Upper lobe of left lung (tissue), 6 donors: ENCODE data around the gene PHF3. TPM values are rescaled to one million over a fixed set of nuclear protein-coding genes. Genes with fewer than 3 reads are reported as not detected.

Source experiments
- ATAC-seq, 2 donors: fragments of 200-7000 bp; cut with Tn5 transposase; one replicate each; pipeline ENCODE4 v1.9.1; 2022; ENCODE audit warnings: mild to moderate bottlenecking in 2 of 2, moderate library complexity in 2 of 2; ENCODE audit not compliant: low FRiP score in 2 of 2
- DNase-seq, 2 donors: peaks; one replicate each; pipeline ENCODE4 v3.0.0-alpha.2; 2019 to 2020
- H3K27ac ChIP-seq, 4 donors: fragments of 200-600 bp; sonication (generic); one replicate each; pipeline ENCODE4 v1.5.1; 2016 to 2019
- H3K27me3 ChIP-seq, 4 donors: fragments of 200-600 bp; sonication (generic); one replicate each; pipeline ENCODE4 v1.5.1; 2017 to 2019
- H3K36me3 ChIP-seq, 4 donors: fragments of 200-600 bp; sonication (generic); one replicate each; pipeline ENCODE4 v1.5.1; 2016 to 2019
- H3K4me1 ChIP-seq, 4 donors: fragments of 200-600 bp; sonication (generic); one replicate each; pipeline ENCODE4 v1.5.1; 2018 to 2019
- H3K4me3 ChIP-seq, 4 donors: fragments of 200-600 bp; sonication (generic); one replicate each; pipeline ENCODE4 v1.5.1; 2017 to 2019; ENCODE audit warnings: mild to moderate bottlenecking in 2 of 4, moderate library complexity in 1 of 4
- H3K9me3 ChIP-seq, 4 donors: fragments of 200-600 bp; sonication (generic); one replicate each; pipeline ENCODE4 v1.5.1; 2018 to 2019
- CTCF ChIP-seq, 6 experiments: fragments of 450-650 bp in 4 of 6; fragments of 200-600 bp in 2 of 6; sonication (generic) in 2 of 6; IDR thresholded peaks; one replicate each; pipeline ENCODE4 v1.5.1; 2016 to 2019; ENCODE audit warnings: antibody characterized with exemption in 6 of 6
- EP300 ChIP-seq, 4 donors: sonication (generic); formaldehyde crosslinking; IDR thresholded peaks; one replicate each; pipeline ENCODE4 v1.5.1; 2017; ENCODE audit warnings: antibody characterized with exemption in 4 of 4, control low read depth in 2 of 4
- POLR2A ChIP-seq, 4 donors: fragments of 450-650 bp; IDR thresholded peaks; one replicate each; pipeline ENCODE4 v1.5.1; 2016 to 2017; ENCODE audit warnings: antibody characterized with exemption in 4 of 4, mild to moderate bottlenecking in 2 of 4
- POLR2AphosphoS5 ChIP-seq, 2 donors: sonication (generic); formaldehyde crosslinking; IDR thresholded peaks; one replicate each; pipeline ENCODE4 v1.5.1; 2017; ENCODE audit warnings: antibody characterized with exemption in 2 of 2
- WGBS, 2 donors: methylation state at CpG; one replicate each; pipeline ENCODE4 v1.1.5; 2017 to 2018; 5-methylcytosine and 5-hydroxymethylcytosine counted together
- total RNA-seq, 6 donors: library from RNA; depleted of rRNA in 4 of 6; stranded (reverse); fragments of >200 nt in 4 of 6; gene quantifications; one replicate each; pipeline versions ENCODE4 v1.1.0 to v1.2.1, GENCODE V29; 2016 to 2021
- donor health status: DM: no; HTN: no; CAD: no; lungs with moderate emphysema.
- donor health status: DM: no; HTN: yes; CAD: no; lungs with severe emphysema.

PHF3 gene
- total RNA-seq, 6 donors from 2014 or later = 47.4 to 111 (median 51.5) TPM

GRCh38 chr6:63676412-63677114 is 41.0 kb downstream of the PHF3 start:
- Histone ChIP-seq H3K27ac (no peak overlapping the region), H3K4me1 (peaks cover under 1 to 41% (median 36%) of the 10 kb centered on the region in 4 donors), H3K36me3 (peaks cover 0 to 8% (median 0%) of the 10 kb centered on the region in 4 donors), H3K9me3 (no peaks in the 10 kb centered on the region), H3K4me3 (no peak overlapping the region), H3K27me3 (no peaks in the 10 kb centered on the region)
- TF ChIP-seq CTCF (IDR thresholded peaks at IDR 0.05) = no peak
- TF ChIP-seq POLR2A (IDR thresholded peaks at IDR 0.05) = no peak
- TF ChIP-seq EP300 (IDR thresholded peaks at IDR 0.05) = no peak
- no peak for TF ChIP-seq POLR2AphosphoS5 (IDR thresholded peaks at IDR 0.05)
- DNase-seq = no peak
- peak in 1 of 2 donors; percentile 61 for ATAC-seq
- WGBS, 2 donors = 95% methylated on average over 3 of the region's 3 CpGs

- DNase-seq = no peak
- Histone ChIP-seq H3K9me3 (no peaks in the 10 kb centered on the region), H3K27ac (no peak overlapping the region), H3K27me3 (no peaks in the 10 kb centered on the region), H3K4me3 (no peak overlapping the region), H3K36me3 (peaks cover 0 to 8% (median 0%) of the 10 kb centered on the region in 4 donors), H3K4me1 (peaks cover 0 to 40% (median 36%) of the 10 kb centered on the region in 4 donors)
- peak in 1 of 2 donors; percentile 53 for ATAC-seq
- TF ChIP-seq POLR2A (IDR thresholded peaks at IDR 0.05) (no peak), CTCF (IDR thresholded peaks at IDR 0.05) (no peak), EP300 (IDR thresholded peaks at IDR 0.05) (no peak), POLR2AphosphoS5 (IDR thresholded peaks at IDR 0.05) (no peak)
- WGBS, 2 donors = 71 to 94% methylated on average over 1 of the region's 1 CpG
Measured at GRCh38 chr6:63677282-63677681, 41.7 kb downstream of the PHF3 start.

- no peaks in the 10 kb centered on the region for H3K27me3 ChIP-seq
- 90 to 93% methylated on average over 1 of the region's 1 CpG for WGBS, 2 donors
- peaks cover 0 to 10% (median 0%) of the 10 kb centered on the region in 4 donors for H3K4me1 ChIP-seq
- H3K27ac ChIP-seq = no peak overlapping the region
- no peak for DNase-seq
- peaks cover 0 to 23% (median 5%) of the 10 kb centered on the region in 4 donors for H3K36me3 ChIP-seq
- TF ChIP-seq POLR2A (IDR thresholded peaks at IDR 0.05) (no peak), EP300 (IDR thresholded peaks at IDR 0.05) (no peak), POLR2AphosphoS5 (IDR thresholded peaks at IDR 0.05) (no peak), CTCF (IDR thresholded peaks at IDR 0.05) (no peak)
- H3K9me3 ChIP-seq = no peaks in the 10 kb centered on the region
- H3K4me3 ChIP-seq = no peak overlapping the region
- no peak for ATAC-seq
Measured at GRCh38 chr6:63683071-63683603, 47.5 kb downstream of the PHF3 start.

GRCh38 chr6:63685446-63686379 is 50.1 kb downstream of the PHF3 start:
- Histone ChIP-seq H3K4me1 (peaks cover 0 to 10% (median 0%) of the 10 kb centered on the region in 4 donors), H3K27me3 (no peaks in the 10 kb centered on the region), H3K9me3 (no peaks in the 10 kb centered on the region), H3K27ac (no peak overlapping the region), H3K36me3 (peaks cover 0 to 18% (median 5%) of the 10 kb centered on the region in 4 donors), H3K4me3 (no peak overlapping the region)
- WGBS, 2 donors = 83 to 88% methylated on average over 4 of the region's 4 CpGs
- ATAC-seq (peak in 1 of 2 donors; percentile 34), DNase-seq (no peak)
- TF ChIP-seq POLR2AphosphoS5 (IDR thresholded peaks at IDR 0.05) (no peak), EP300 (IDR thresholded peaks at IDR 0.05) (no peak), POLR2A (IDR thresholded peaks at IDR 0.05) (no peak), CTCF (IDR thresholded peaks at IDR 0.05) (no peak)
